Smooth muscle cell (in vitro differentiated cells): ENCODE results near the gene MOK. TPM values are rescaled to one million over a fixed set of nuclear protein-coding genes. Genes with fewer than 3 reads are reported as not detected.
A peak's percentile ranks its signal among the peaks of the same experiment; 100 is the strongest.
"Not testable (repeated sequence)": the region's sequence is repeated elsewhere in the genome, so short reads cannot be mapped to it uniquely, and the experiment has no call there.

Experiments used
- DNase-seq: peaks from one replicate; lab custom pipeline; 2025; ENCODE audit not compliant: unreplicated experiment; lab: John Stamatoyannopoulos, UW
- H2AFZ ChIP-seq: fragments of 200-600 bp; sonication (generic); 2 replicates; pipeline ENCODE4 v1.6.0; 2016; ENCODE audit warnings: antibody characterized with exemption, low read depth, mild to moderate bottlenecking
- H3F3A ChIP-seq: fragments of 200-600 bp; sonication (generic); 2 replicates; pipeline ENCODE4 v1.6.0; 2017; ENCODE audit warnings: antibody characterized with exemption, low read depth
- H3K27ac ChIP-seq: fragments of 200-600 bp; sonication (generic); 2 replicates; pipeline ENCODE4 v1.5.1; 2016; ENCODE audit warnings: low read depth, mild to moderate bottlenecking
- H3K27me3 ChIP-seq: fragments of 200-600 bp; sonication (generic); 2 replicates; pipeline ENCODE4 v1.6.1; 2016; ENCODE audit warnings: low read depth, mild to moderate bottlenecking
- H3K36me3 ChIP-seq: fragments of 200-600 bp; sonication (generic); 2 replicates; pipeline ENCODE4 v1.5.1; 2016; ENCODE audit warnings: low read depth
- H3K4me1 ChIP-seq: fragments of 200-600 bp; sonication (generic); 2 replicates; pipeline ENCODE4 v1.5.1; 2016; ENCODE audit warnings: low read depth
- H3K4me2 ChIP-seq: fragments of 200-600 bp; sonication (generic); 2 replicates; pipeline ENCODE4 v1.6.0; 2016; ENCODE audit warnings: mild to moderate bottlenecking
- H3K4me3 ChIP-seq: fragments of 200-600 bp; sonication (generic); 2 replicates; pipeline ENCODE4 v1.5.1; 2016; ENCODE audit warnings: mild to moderate bottlenecking
- H3K79me2 ChIP-seq: fragments of 200-600 bp; sonication (generic); 2 replicates; pipeline ENCODE4 v1.6.0; 2016; ENCODE audit warnings: low read depth, mild to moderate bottlenecking
- H3K9ac ChIP-seq: fragments of 200-600 bp; sonication (generic); 2 replicates; pipeline ENCODE4 v1.6.0; 2016; ENCODE audit warnings: low read depth
- H3K9me3 ChIP-seq: fragments of 200-600 bp; sonication (generic); replicated peaks from 2 replicates; pipeline ENCODE4 v1.5.1; 2016; ENCODE audit warnings: low read depth
- H4K20me1 ChIP-seq: fragments of 200-600 bp; sonication (generic); 2 replicates; pipeline ENCODE4 v1.6.0; 2016; ENCODE audit warnings: low read depth
- WGBS: methylation state at CpG from one replicate; pipeline ENCODE4 v1.1.7; 2016; ENCODE audit warnings: low lambda C conversion rate; 5-methylcytosine and 5-hydroxymethylcytosine counted together
- polyA plus RNA-seq: library from polyadenylated mRNA; unstranded; fragments of >200 nt; fragmentation: Nextera tagmentation; extraction: Ambion mirVana; gene quantifications from 2 replicates; pipeline ENCODE4 v1.2.1, GENCODE V29; 2016
- total RNA-seq: library from RNA; depleted of rRNA; stranded (reverse); fragments of >200 nt; gene quantifications from 2 replicates; pipeline ENCODE4 v1.2.3, GENCODE V29; 2014
- TF ChIP-seq, protein P1 (sequence below): fragments of 200-600 bp; sonication (generic); IDR thresholded peaks from 2 replicates; pipeline ENCODE4 v1.5.1; 2017; ENCODE audit warnings: borderline replicate concordance, mild to moderate bottlenecking, antibody characterized with exemption; ENCODE audit not compliant: insufficient read depth, poor library complexity, severe bottlenecking

MOK gene
- total and polyA plus RNA-seq, 2 experiments from 2014 or later = 4.7 to 6.4 TPM

DNA sequence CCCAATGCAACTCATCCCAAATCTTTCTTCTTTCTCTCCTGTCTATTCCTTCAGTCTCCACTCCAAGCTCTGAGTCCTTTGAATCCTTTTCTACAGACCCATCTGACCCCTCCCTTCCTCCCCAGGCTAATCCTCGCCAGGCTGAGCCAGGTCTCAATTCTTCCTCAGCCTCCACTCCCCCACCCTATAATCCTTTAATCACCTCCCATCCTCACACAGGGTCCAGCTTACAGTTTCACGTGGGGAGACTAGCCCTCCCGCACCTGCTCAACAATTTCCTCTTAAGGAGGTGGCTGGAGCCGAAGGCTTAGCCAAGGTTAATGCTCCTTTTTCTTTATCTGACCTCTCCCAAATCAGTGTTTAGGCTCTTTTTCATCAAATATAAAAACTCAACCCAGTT, 63.8 kb downstream of the MOK start:
- H4K20me1 ChIP-seq = no peaks in the 10 kb centered on the region
- no peak for DNase-seq
- H3F3A ChIP-seq = no peaks in the 10 kb centered on the region
- TF ChIP-seq, protein P1, sequence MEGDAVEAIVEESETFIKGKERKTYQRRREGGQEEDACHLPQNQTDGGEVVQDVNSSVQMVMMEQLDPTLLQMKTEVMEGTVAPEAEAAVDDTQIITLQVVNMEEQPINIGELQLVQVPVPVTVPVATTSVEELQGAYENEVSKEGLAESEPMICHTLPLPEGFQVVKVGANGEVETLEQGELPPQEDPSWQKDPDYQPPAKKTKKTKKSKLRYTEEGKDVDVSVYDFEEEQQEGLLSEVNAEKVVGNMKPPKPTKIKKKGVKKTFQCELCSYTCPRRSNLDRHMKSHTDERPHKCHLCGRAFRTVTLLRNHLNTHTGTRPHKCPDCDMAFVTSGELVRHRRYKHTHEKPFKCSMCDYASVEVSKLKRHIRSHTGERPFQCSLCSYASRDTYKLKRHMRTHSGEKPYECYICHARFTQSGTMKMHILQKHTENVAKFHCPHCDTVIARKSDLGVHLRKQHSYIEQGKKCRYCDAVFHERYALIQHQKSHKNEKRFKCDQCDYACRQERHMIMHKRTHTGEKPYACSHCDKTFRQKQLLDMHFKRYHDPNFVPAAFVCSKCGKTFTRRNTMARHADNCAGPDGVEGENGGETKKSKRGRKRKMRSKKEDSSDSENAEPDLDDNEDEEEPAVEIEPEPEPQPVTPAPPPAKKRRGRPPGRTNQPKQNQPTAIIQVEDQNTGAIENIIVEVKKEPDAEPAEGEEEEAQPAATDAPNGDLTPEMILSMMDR = no peak
- H3K4me1 ChIP-seq = no peaks in the 10 kb centered on the region
- H2AFZ ChIP-seq = no peak overlapping the region
- no peak overlapping the region for H3K9ac ChIP-seq
- H3K4me3 ChIP-seq = no peak overlapping the region
- WGBS = 91% methylated on average over 4 of the region's 4 CpGs
- no peak overlapping the region for H3K4me2 ChIP-seq
- H3K9me3 ChIP-seq = no peaks in the 10 kb centered on the region
- no peak overlapping the region for H3K27ac ChIP-seq
- H3K79me2 ChIP-seq = no peaks in the 10 kb centered on the region
- no peaks in the 10 kb centered on the region for H3K27me3 ChIP-seq
- no peaks in the 10 kb centered on the region for H3K36me3 ChIP-seq

DNA sequence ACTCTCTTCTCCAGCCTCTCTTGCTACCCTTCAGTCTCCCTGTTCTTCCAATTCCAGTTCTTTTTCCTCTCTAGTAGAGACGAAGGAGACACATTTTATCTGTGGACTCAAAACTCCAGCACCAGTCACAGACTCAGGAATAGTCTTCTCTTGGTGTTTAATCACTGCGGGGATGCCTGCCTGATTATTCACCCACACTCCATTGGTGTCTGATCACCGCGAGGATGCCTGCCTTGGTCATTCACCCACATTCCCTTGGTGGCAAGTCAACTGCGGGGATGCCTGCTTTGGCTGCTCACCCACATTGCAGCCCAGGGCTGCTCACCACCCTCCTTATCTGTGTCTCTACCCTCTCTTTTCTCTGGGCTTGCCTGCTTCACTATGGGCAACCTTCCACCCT, 64.5 kb downstream of the MOK start:
- H3K4me2 ChIP-seq, H3K79me2 ChIP-seq, H3K27me3 ChIP-seq, H2AFZ ChIP-seq, H3K4me3 ChIP-seq, H3K9ac ChIP-seq, H3K4me1 ChIP-seq, H3K9me3 ChIP-seq, H4K20me1 ChIP-seq, DNase-seq, H3F3A ChIP-seq, H3K36me3 ChIP-seq: not testable (repeated sequence)
- 48% methylated on average over 5 of the region's 5 CpGs for WGBS
- H3K27ac ChIP-seq = peak overlapping the region; percentile 44

DNA sequence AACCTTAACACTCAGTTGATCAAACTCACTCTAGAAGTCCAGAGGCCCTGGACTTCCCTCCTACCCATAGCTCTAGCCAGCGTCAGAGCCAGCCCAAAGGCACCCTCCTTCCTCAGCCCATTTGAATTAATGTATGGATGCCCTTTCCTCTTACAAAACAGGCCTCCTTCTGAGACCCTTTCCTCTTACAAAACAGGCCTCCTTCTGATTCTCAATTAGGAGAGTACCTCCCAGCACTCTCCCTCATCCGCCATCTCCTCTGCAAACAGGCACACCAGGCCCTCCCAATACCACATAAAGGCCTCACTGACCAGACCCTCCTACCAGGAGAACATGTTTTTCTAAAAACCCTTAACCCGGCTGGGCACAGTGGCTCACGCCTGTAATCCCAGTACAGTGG, 65.7 kb downstream of the MOK start:
- WGBS = 93% methylated on average over 4 of the region's 4 CpGs
- H2AFZ ChIP-seq = no peak overlapping the region
- H3K79me2 ChIP-seq = no peaks in the 10 kb centered on the region
- no peaks in the 10 kb centered on the region for H3K36me3 ChIP-seq
- H4K20me1 ChIP-seq = no peaks in the 10 kb centered on the region
- no peaks in the 10 kb centered on the region for H3K27me3 ChIP-seq
- no peak overlapping the region for H3K4me2 ChIP-seq
- no peaks in the 10 kb centered on the region for H3K9me3 ChIP-seq
- no peak overlapping the region for H3K4me3 ChIP-seq
- H3F3A ChIP-seq = no peaks in the 10 kb centered on the region
- H3K4me1 ChIP-seq = no peaks in the 10 kb centered on the region
- TF ChIP-seq, protein P1 = no peak
- no peak for DNase-seq
- no peak overlapping the region for H3K27ac ChIP-seq
- H3K9ac ChIP-seq = no peak overlapping the region

DNA sequence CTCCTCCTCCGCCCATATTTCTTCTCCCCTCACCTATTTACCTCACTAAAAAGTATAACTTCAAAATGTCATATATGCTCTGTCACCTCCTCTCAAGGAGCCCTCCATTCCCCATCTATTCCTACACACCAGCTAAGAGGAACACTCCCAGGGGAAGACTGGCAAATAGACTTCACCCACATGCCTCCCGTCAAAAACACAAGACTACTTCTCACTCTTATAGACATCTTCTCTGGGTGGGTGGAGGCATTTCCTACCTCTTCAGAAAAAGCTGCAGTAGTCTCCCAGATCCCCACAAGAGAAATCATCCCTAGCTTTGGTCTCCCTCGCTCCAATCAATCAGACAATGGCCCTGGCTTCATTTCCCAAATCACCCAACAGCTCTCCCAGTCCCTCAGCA, 66.2 kb downstream of the MOK start:
- TF ChIP-seq, protein P1 = no peak
- Histone ChIP-seq H3K4me1 (no peaks in the 10 kb centered on the region), H3K9ac (no peak overlapping the region), H4K20me1 (no peaks in the 10 kb centered on the region), H3K4me2 (no peak overlapping the region), H3K27ac (no peak overlapping the region), H2AFZ (no peak overlapping the region), H3K4me3 (no peak overlapping the region), H3K79me2 (no peaks in the 10 kb centered on the region), H3K27me3 (no peaks in the 10 kb centered on the region), H3K36me3 (no peaks in the 10 kb centered on the region), H3K9me3 (no peaks in the 10 kb centered on the region), H3F3A (no peaks in the 10 kb centered on the region)
- DNase-seq = no peak
- 94% methylated on average over 3 of the region's 3 CpGs for WGBS
